ENCODE results near the gene CCDC170. TPM values are rescaled to one million over a fixed set of nuclear protein-coding genes. Genes with fewer than 3 reads are reported as not detected.

The CCDC170 gene
- total and polyA plus RNA-seq, 2 donors (not counting 1 experiment from before 2014, with no cell fraction given) = 0.76 to 0.83 TPM

- Histone ChIP-seq H2AFZ (ENCODE audit: low read length) (no peak overlapping the region), H3K27me3 (ENCODE audit: control insufficient read depth, insufficient read depth, low read length) (no peaks in the 10 kb centered on the region), H3K4me1 (ENCODE audit: control insufficient read depth, extremely low read depth, insufficient read depth, low read length) (no peaks in the 10 kb centered on the region), H3K27ac (ENCODE audit: insufficient read depth, low read length) (no peak overlapping the region), H3K4me2 (ENCODE audit: extremely low read depth, insufficient read depth, low read length) (no peak overlapping the region), H3K36me3 (ENCODE audit: control insufficient read depth, insufficient read depth, low read length) (no peaks in the 10 kb centered on the region), H3K9me3 (ENCODE audit: control insufficient read depth, insufficient read depth, low read depth, low read length) (no peaks in the 10 kb centered on the region), H3K79me2 (ENCODE audit: control insufficient read depth, insufficient read depth, low read length) (no peaks in the 10 kb centered on the region), H3K9ac (ENCODE audit: insufficient read depth, low read length) (no peak overlapping the region), H3K4me3 (replicated peaks in 1 of 4; ENCODE audit: control extremely low read depth in 1 of 4, insufficient read depth in 1 of 4, low read depth in 3 of 4, low read length in 4 of 4) (no peak overlapping the region), H4K20me1 (ENCODE audit: control insufficient read depth, extremely low read depth, insufficient read depth, low read length) (no peaks in the 10 kb centered on the region)
- TF ChIP-seq EZH2 (IDR thresholded peaks at IDR 0.05; ENCODE audit: low read length, missing control alignments) (no peak), CTCF (conservative IDR thresholded peaks at IDR 0.05 in 1 of 2, IDR thresholded peaks at IDR 0.05 in 1 of 2; ENCODE audit: low read depth in 1 of 2, low read length in 2 of 2) (no peak)
- no peak for DNase-seq (ENCODE audit: low read depth in 2 of 2)
Observed at GRCh38 chr6:151566557-151566956, 72.7 kb downstream of the CCDC170 start.

GRCh38 chr6:151576633-151577032 lies 82.8 kb downstream of the CCDC170 start:
- Histone ChIP-seq H3K36me3 (ENCODE audit: control insufficient read depth, insufficient read depth, low read length) (no peaks in the 10 kb centered on the region), H3K27me3 (ENCODE audit: control insufficient read depth, insufficient read depth, low read length) (no peaks in the 10 kb centered on the region), H3K27ac (ENCODE audit: insufficient read depth, low read length) (no peak overlapping the region), H2AFZ (ENCODE audit: low read length) (no peak overlapping the region), H3K4me2 (ENCODE audit: extremely low read depth, insufficient read depth, low read length) (no peak overlapping the region), H3K4me3 (replicated peaks in 1 of 4; ENCODE audit: control extremely low read depth in 1 of 4, insufficient read depth in 1 of 4, low read depth in 3 of 4, low read length in 4 of 4) (no peak overlapping the region), H3K9me3 (ENCODE audit: control insufficient read depth, insufficient read depth, low read depth, low read length) (no peaks in the 10 kb centered on the region), H3K4me1 (ENCODE audit: control insufficient read depth, extremely low read depth, insufficient read depth, low read length) (no peaks in the 10 kb centered on the region), H3K79me2 (ENCODE audit: control insufficient read depth, insufficient read depth, low read length) (no peaks in the 10 kb centered on the region), H4K20me1 (ENCODE audit: control insufficient read depth, extremely low read depth, insufficient read depth, low read length) (no peaks in the 10 kb centered on the region), H3K9ac (ENCODE audit: insufficient read depth, low read length) (no peak overlapping the region)
- TF ChIP-seq EZH2 (IDR thresholded peaks at IDR 0.05; ENCODE audit: low read length, missing control alignments) = no peak
- no peak for TF ChIP-seq CTCF (conservative IDR thresholded peaks at IDR 0.05 in 1 of 2, IDR thresholded peaks at IDR 0.05 in 1 of 2; ENCODE audit: low read depth in 1 of 2, low read length in 2 of 2)
- peak in 1 of 2 donors; percentile 20 for DNase-seq (ENCODE audit: low read depth in 2 of 2)

GRCh38 chr6:151577257-151577656 lies 83.4 kb downstream of the CCDC170 start:
- no peak overlapping the region for H3K4me2 ChIP-seq (ENCODE audit: extremely low read depth, insufficient read depth, low read length)
- no peaks in the 10 kb centered on the region for H3K79me2 ChIP-seq (ENCODE audit: control insufficient read depth, insufficient read depth, low read length)
- H3K9me3 ChIP-seq (ENCODE audit: control insufficient read depth, insufficient read depth, low read depth, low read length) = no peaks in the 10 kb centered on the region
- TF ChIP-seq EZH2 (IDR thresholded peaks at IDR 0.05; ENCODE audit: low read length, missing control alignments) (no peak), CTCF (conservative IDR thresholded peaks at IDR 0.05 in 1 of 2, IDR thresholded peaks at IDR 0.05 in 1 of 2; ENCODE audit: low read depth in 1 of 2, low read length in 2 of 2) (no peak)
- H3K4me1 ChIP-seq (ENCODE audit: control insufficient read depth, extremely low read depth, insufficient read depth, low read length) = no peaks in the 10 kb centered on the region
- no peak overlapping the region for H3K4me3 ChIP-seq (replicated peaks in 1 of 4; ENCODE audit: control extremely low read depth in 1 of 4, insufficient read depth in 1 of 4, low read depth in 3 of 4, low read length in 4 of 4)
- no peaks in the 10 kb centered on the region for H4K20me1 ChIP-seq (ENCODE audit: control insufficient read depth, extremely low read depth, insufficient read depth, low read length)
- H3K27ac ChIP-seq (ENCODE audit: insufficient read depth, low read length) = no peak overlapping the region
- no peaks in the 10 kb centered on the region for H3K36me3 ChIP-seq (ENCODE audit: control insufficient read depth, insufficient read depth, low read length)
- H2AFZ ChIP-seq (ENCODE audit: low read length) = no peak overlapping the region
- no peaks in the 10 kb centered on the region for H3K27me3 ChIP-seq (ENCODE audit: control insufficient read depth, insufficient read depth, low read length)
- H3K9ac ChIP-seq (ENCODE audit: insufficient read depth, low read length) = no peak overlapping the region
- no peak for DNase-seq (ENCODE audit: low read depth in 2 of 2)
